ENCODE measurements around the gene RASA3. TPM values are rescaled to one million over a fixed set of nuclear protein-coding genes. Genes with fewer than 3 reads are reported as not detected.

The RASA3 gene
- total RNA-seq, 1 experiment from 2014 or later: 10.0 TPM

- H3K27me3 ChIP-seq (ENCODE audit: insufficient read depth, low read depth): no peaks in the 10 kb centered on the region
- no peak for TF ChIP-seq CTCF (conservative IDR thresholded peaks at IDR 0.05)
- no peak overlapping the region for H3K4me2 ChIP-seq
- H3F3A ChIP-seq (ENCODE audit: insufficient read depth, low read depth): peaks cover 3% of the 10 kb centered on the region; the same call in 1 of the 2 replicates
- H3K9me2 ChIP-seq (ENCODE audit: insufficient read depth): no peaks in the 10 kb centered on the region
- no peak overlapping the region for H2AFZ ChIP-seq
- intact Hi-C loops (cut with micrococcal nuclease; ENCODE audit: unreplicated experiment): no loop called here
- no peaks in the 10 kb centered on the region for H3K4me1 ChIP-seq (replicated peaks; ENCODE audit: insufficient read depth)
- no peaks in the 10 kb centered on the region for H3K36me3 ChIP-seq (ENCODE audit: low read depth)
- no peak overlapping the region for H3K27ac ChIP-seq
- DNase-seq: no peak
- H3K4me3 ChIP-seq: no peak overlapping the region
- H3K79me2 ChIP-seq (ENCODE audit: low read depth): no peaks in the 10 kb centered on the region
- H3K9me3 ChIP-seq (ENCODE audit: insufficient read depth, low read depth): no peaks in the 10 kb centered on the region; the same call in 1 of the 2 replicates
- ChIA-PET CTCF (no interaction called here), POLR2A (ENCODE audit: unreplicated experiment) (interaction anchor here (0.8 kb wide), 1 partner anchor 25 kb away, joined by 3 read pairs; no protein-coding TSS in a partner anchor)
- no TSS peak for BruUV-seq (replicated peaks)
- no peaks in the 10 kb centered on the region for H4K20me1 ChIP-seq (ENCODE audit: insufficient read depth)
Measured at GRCh38 chr13:114106526-114106925, 25.9 kb downstream of the RASA3 start.

- no peak for DNase-seq
- no TSS peak for BruUV-seq (replicated peaks)
- Histone ChIP-seq H3F3A (ENCODE audit: insufficient read depth, low read depth) (peaks cover 7% of the 10 kb centered on the region; the same call in 1 of the 2 replicates), H3K79me2 (ENCODE audit: low read depth) (no peaks in the 10 kb centered on the region), H3K4me2 (no peak overlapping the region), H3K36me3 (ENCODE audit: low read depth) (no peaks in the 10 kb centered on the region), H3K4me1 (replicated peaks; ENCODE audit: insufficient read depth) (no peaks in the 10 kb centered on the region), H3K27ac (no peak overlapping the region), H3K4me3 (no peak overlapping the region), H4K20me1 (ENCODE audit: insufficient read depth) (no peaks in the 10 kb centered on the region), H2AFZ (no peak overlapping the region), H3K9me3 (ENCODE audit: insufficient read depth, low read depth) (no peaks in the 10 kb centered on the region; the same call in 1 of the 2 replicates), H3K9me2 (ENCODE audit: insufficient read depth) (no peaks in the 10 kb centered on the region), H3K27me3 (ENCODE audit: insufficient read depth, low read depth) (no peaks in the 10 kb centered on the region)
- CTCF ChIA-PET: no interaction called here
- intact Hi-C loops (cut with micrococcal nuclease; ENCODE audit: unreplicated experiment): no loop called here
- POLR2A ChIA-PET (ENCODE audit: unreplicated experiment): no interaction called here
- TF ChIP-seq EZH2 (IDR thresholded peaks at IDR 0.05; ENCODE audit: low read depth) (no peak), CTCF (conservative IDR thresholded peaks at IDR 0.05) (no peak)
Measured at GRCh38 chr13:114105521-114106225, 26.8 kb downstream of the RASA3 start.

GRCh38 chr13:114104655-114105520, 27.5 kb downstream of the RASA3 start:
- no peaks in the 10 kb centered on the region for H4K20me1 ChIP-seq (ENCODE audit: insufficient read depth)
- peaks cover 14% of the 10 kb centered on the region; the same call in 1 of the 2 replicates for H3F3A ChIP-seq (ENCODE audit: insufficient read depth, low read depth)
- TF ChIP-seq CTCF (conservative IDR thresholded peaks at IDR 0.05) (no peak), EZH2 (IDR thresholded peaks at IDR 0.05; ENCODE audit: low read depth) (no peak)
- H2AFZ ChIP-seq: no peak overlapping the region
- no peak for DNase-seq
- H3K27me3 ChIP-seq (ENCODE audit: insufficient read depth, low read depth): no peaks in the 10 kb centered on the region
- BruUV-seq (replicated peaks): no TSS peak
- H3K79me2 ChIP-seq (ENCODE audit: low read depth): no peaks in the 10 kb centered on the region
- no peaks in the 10 kb centered on the region; the same call in 1 of the 2 replicates for H3K9me3 ChIP-seq (ENCODE audit: insufficient read depth, low read depth)
- ChIA-PET CTCF (no interaction called here), POLR2A (ENCODE audit: unreplicated experiment) (no interaction called here)
- intact Hi-C loops (cut with micrococcal nuclease; ENCODE audit: unreplicated experiment): no loop called here
- no peaks in the 10 kb centered on the region for H3K36me3 ChIP-seq (ENCODE audit: low read depth)
- H3K4me2 ChIP-seq: no peak overlapping the region
- H3K4me1 ChIP-seq (replicated peaks; ENCODE audit: insufficient read depth): no peaks in the 10 kb centered on the region
- H3K4me3 ChIP-seq: no peak overlapping the region
- H3K27ac ChIP-seq: no peak overlapping the region
- no peaks in the 10 kb centered on the region for H3K9me2 ChIP-seq (ENCODE audit: insufficient read depth)
